K562 (cell line): Measurements from ENCODE around the gene ABHD14A. TPM values are rescaled to one million over a fixed set of nuclear protein-coding genes. Genes with fewer than 3 reads are reported as not detected.

Experiments used
- ATAC-seq: fragments of 200-7000 bp; cut with Tn5 transposase; 3 replicates; pipeline ENCODE4 v1.9.1; 2020; ENCODE audit warnings: moderate library complexity
- BruUV-seq: library from RNA; stranded (reverse); fragments of 400-500 nt; replicated peaks from 2 replicates; lab custom pipeline; 2021; lab: Mats Ljungman, UMichigan
- CTCF ChIA-PET: fragments of 300-600 bp; formaldehyde crosslinking; extraction: SDS; loops from one replicate; lab custom pipeline; 2021; ENCODE audit warnings: low intra/inter-chr PET ratio; lab: Yijun Ruan, JAX
- POLR2A ChIA-PET: fragments of 300-600, 350-650 bp; sonication (Branson Sonifier 250); formaldehyde crosslinking; extraction: SDS; loops from one replicate; lab custom pipeline; 2021; ENCODE audit warnings: antibody characterized with exemption, inconsistent platforms; lab: Yijun Ruan, JAX
- DNase-seq, 4 experiments: peaks; one replicate each; pipeline versions ENCODE4 v3.0.0 to v3.0.0-alpha.2; 2011 to 2018; ENCODE audit warnings: low spot score in 3 of 4, mixed read lengths in 3 of 4; ENCODE audit errors: extremely low read depth in 1 of 4
- FAIRE-seq: peaks from 2 replicates; lab custom pipeline; 2011; peaks lifted over from hg19 to GRCh38; lab: Jason Lieb, UNC
- H2AFZ ChIP-seq: 2 replicates; pipeline ENCODE4 v1.6.0; 2011; ENCODE audit warnings: low read depth, low read length, control low read depth, inconsistent platforms
- H3K27ac ChIP-seq: fragments of 200-600 bp; 3 replicates; pipeline ENCODE4 v1.8.0; 2011; ENCODE audit warnings: low read depth, mild to moderate bottlenecking, control low read depth, inconsistent platforms, low read length, moderate library complexity, mixed read lengths; ENCODE audit errors: extremely low read depth
- H3K27me3 ChIP-seq, 2 experiments: fragments of 300-600 bp in 1 of 2; 2 replicates in 1 of 2; 3 replicates in 1 of 2; pipeline versions ENCODE4 v1.6.0 to v1.8.0; 2011; ENCODE audit warnings: inconsistent platforms in 2 of 2, low read length in 2 of 2, mild to moderate bottlenecking in 1 of 2, mixed read lengths in 1 of 2, moderate library complexity in 1 of 2; ENCODE audit not compliant: control insufficient read depth in 2 of 2, insufficient read depth in 2 of 2
- H3K36me3 ChIP-seq: fragments of 300-600 bp; 3 replicates; pipeline ENCODE4 v1.8.0; 2011; ENCODE audit warnings: mild to moderate bottlenecking, low read length, inconsistent platforms; ENCODE audit not compliant: control insufficient read depth, insufficient read depth
- H3K4me1 ChIP-seq, 2 experiments: fragments of 200-600 bp in 1 of 2; replicated peaks in 1 of 2; 2 replicates in 1 of 2; 3 replicates in 1 of 2; pipeline versions ENCODE4 v1.5.1 to v1.8.0; 2011; ENCODE audit warnings: inconsistent platforms in 2 of 2, low read length in 2 of 2, mild to moderate bottlenecking in 1 of 2, mixed read lengths in 1 of 2, moderate library complexity in 1 of 2; ENCODE audit not compliant: control insufficient read depth in 2 of 2, insufficient read depth in 2 of 2
- H3K4me2 ChIP-seq: 2 replicates; pipeline ENCODE4 v1.6.1; 2011; ENCODE audit warnings: low read length, control low read depth, inconsistent platforms, mixed read lengths; ENCODE audit not compliant: insufficient read depth
- H3K4me3 ChIP-seq: fragments of 200-600 bp; sonication (generic), shearing (Covaris generic); 2 replicates; pipeline ENCODE4 v1.5.1; 2016; ENCODE audit warnings: control low read depth, inconsistent platforms
- H3K79me2 ChIP-seq: fragments of 200-600 bp; 3 replicates; pipeline ENCODE4 v1.8.0; 2011; ENCODE audit warnings: low read length, inconsistent platforms; ENCODE audit not compliant: control insufficient read depth, insufficient read depth
- H3K9ac ChIP-seq, 2 experiments: 2 replicates each; pipeline versions ENCODE4 v1.6.0 to v1.6.1; 2011; ENCODE audit warnings: low read depth in 2 of 2, low read length in 2 of 2, control low read depth in 1 of 2, inconsistent platforms in 1 of 2, mild to moderate bottlenecking in 1 of 2, mixed read lengths in 1 of 2; ENCODE audit not compliant: insufficient read depth in 1 of 2
- H3K9me1 ChIP-seq: one replicate; pipeline ENCODE4 v1.6.0; 2011; ENCODE audit warnings: inconsistent platforms, mild to moderate bottlenecking, low read length, moderate library complexity; ENCODE audit not compliant: control insufficient read depth, insufficient read depth
- H3K9me3 ChIP-seq: replicated peaks from 2 replicates; pipeline ENCODE4 v1.5.1; 2011; ENCODE audit warnings: low read depth, low read length, inconsistent platforms; ENCODE audit not compliant: control insufficient read depth, insufficient read depth
- H4K20me1 ChIP-seq: replicated peaks from 2 replicates; pipeline ENCODE4 v1.6.1; 2011; ENCODE audit warnings: low read length, inconsistent platforms, mixed read lengths; ENCODE audit not compliant: control insufficient read depth, insufficient read depth
- MEIS2 ChIP-seq: fragments of 450-650 bp; IDR thresholded peaks from 2 replicates; pipeline ENCODE4 v1.6.1; 2014; ENCODE audit warnings: mild to moderate bottlenecking; ENCODE audit not compliant: partially characterized antibody
- RERE ChIP-seq: sonication (generic); formaldehyde crosslinking; IDR thresholded peaks from 2 replicates; pipeline ENCODE4 v1.8.0; 2023; ENCODE audit warnings: missing genetic modification reagents, mild to moderate bottlenecking, borderline replicate concordance
- ZBTB40 ChIP-seq, 2 experiments: fragments of 450-650 bp in 1 of 2; sonication (generic) in 1 of 2; formaldehyde crosslinking in 1 of 2; IDR thresholded peaks; 2 replicates each; pipeline versions ENCODE4 v1.7.1 to v1.9.0; 2016 to 2022; ENCODE audit warnings: inconsistent platforms in 1 of 2, mild to moderate bottlenecking in 1 of 2, missing genetic modification reagents in 1 of 2
- WGBS: fragments of 100-300 bp; shearing (Covaris generic); methylation state at CpG from one replicate; pipeline ENCODE4 v1.1.6; 2016; ENCODE audit warnings: low coverage, mixed read lengths; ENCODE audit not compliant: insufficient coverage; ENCODE audit errors: missing lambda C conversion rate; 5-methylcytosine and 5-hydroxymethylcytosine counted together
- in situ Hi-C: fragments of 300-500 bp; cut with MboI; formaldehyde crosslinking; loops from 4 replicates; pipeline ENCODE4 v1.15.0; 2018; ENCODE audit warnings: inconsistent platforms, mixed read lengths
- intact Hi-C: fragments of 100-400 bp; cut with micrococcal nuclease; formaldehyde crosslinking; loops from 2 replicates; pipeline ENCODE4 v1.14.2; 2022
- polyA plus RNA-seq, 8 experiments: library from polyadenylated mRNA; depleted of rRNA in 4 of 8; stranded (reverse) in 5 of 8; unstranded in 3 of 8; fragments of >200 nt; fragmentation: Nextera tagmentation in 2 of 8; fragmentation: Illumina TruSeq in 1 of 8; extraction: Ambion mirVana in 2 of 8; extraction: Trizol in 1 of 8; gene quantifications; 2 replicates each; pipeline versions ENCODE4 v1.2.1 to v1.2.3, GENCODE V29; 2011 to 2014; ENCODE audit warnings: inconsistent platforms in 1 of 8, missing spikeins in 1 of 8
- total RNA-seq, 7 experiments: library from RNA; depleted of rRNA in 6 of 7; stranded (reverse); fragments of >200 nt in 6 of 7; fragmentation: Illumina TruSeq in 2 of 7; extraction: Trizol in 2 of 7; gene quantifications; 2 replicates each; pipeline versions ENCODE4 v1.2.1 to v1.2.3, GENCODE V29; 2011 to 2021; ENCODE audit warnings: low replicate concordance in 1 of 7

The ABHD14A gene
- total and polyA plus RNA-seq, 9 of the 15 experiments (the other 6 are each of a cell fraction or from before 2014, with no cell fraction given): 0.90 to 10.5 (median 8.3) TPM

DNA sequence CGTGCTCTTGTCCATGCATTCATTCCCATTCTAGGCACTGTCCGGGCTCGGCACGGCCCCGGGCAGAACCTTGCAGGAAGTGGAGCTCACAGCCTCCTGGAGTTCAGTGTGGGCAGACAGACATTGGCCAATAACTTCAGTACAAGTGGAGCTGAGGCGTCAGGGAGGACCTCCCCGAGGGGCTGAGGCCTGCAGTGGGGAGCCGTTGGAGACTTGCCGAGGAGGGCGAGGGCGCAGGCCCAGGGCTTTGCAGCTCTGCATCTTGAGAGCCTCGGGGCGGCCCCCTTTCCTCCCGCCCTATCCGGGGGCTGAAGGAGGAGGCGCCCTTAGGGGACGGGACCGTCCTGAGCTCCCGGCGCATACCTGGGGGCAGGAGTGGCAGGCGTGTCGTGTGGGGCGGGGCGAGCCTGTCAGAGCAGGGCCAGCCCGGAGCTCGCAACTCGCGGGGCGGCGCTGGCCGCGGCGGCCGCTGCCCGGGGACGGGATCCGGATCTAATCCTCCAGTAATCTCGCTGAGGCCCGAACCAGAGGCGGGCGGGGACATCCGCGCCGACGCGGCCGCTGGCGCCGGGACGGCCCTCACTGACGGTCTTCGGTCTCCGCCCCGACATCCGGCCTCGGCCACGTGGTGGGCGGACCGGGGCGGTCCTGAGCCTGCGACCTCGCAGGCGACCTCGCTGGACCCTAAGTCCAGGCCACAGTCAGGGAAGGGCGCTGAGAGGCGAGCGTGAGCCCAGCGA lies 8.1 kb downstream of the ABHD14A start, which contains the start of gene ACY1:
ACY1 (plus strand) TSS at position 698 of the 740 bp plus-strand sequence. CDS start 530 bp downstream, outside the sequence.
- Histone ChIP-seq H2AFZ (peak within 1 kb of the TSS; percentile 69), H3K9ac (peak within 1 kb of the TSS; percentile 94 to 97), H3K4me2 (peak within 1 kb of the TSS; percentile 96), H3K4me1 (peaks cover 35 to 67% of the 10 kb centered on the region in 2 experiments; a peak in 4 of 5 replicates), H3K27ac (peak within 1 kb of the TSS; percentile 91), H3K27me3 (no peaks in the 10 kb centered on the region), H3K9me1 (no peaks in the 10 kb centered on the region), H3K9me3 (no peaks in the 10 kb centered on the region), H3K79me2 (peaks cover 47% of the 10 kb centered on the region), H4K20me1 (no peaks in the 10 kb centered on the region), H3K4me3 (peak within 1 kb of the TSS; percentile 55), H3K36me3 (peaks cover 26% of the 10 kb centered on the region; the same call in 2 of the 3 replicates)
- 1% methylated on average over 31 of the region's 68 CpGs for WGBS
- ATAC-seq (peak; percentile 89), FAIRE-seq (peak; percentile 89), DNase-seq (peak; percentile 79 to 92 (median 88))
- intact Hi-C loops: loop anchor here (1.0 kb wide), 1 partner anchor 8 kb away; no protein-coding TSS in a partner anchor
- no TSS peak for BruUV-seq
- ChIA-PET CTCF (no interaction called here), POLR2A (interaction anchor here (0.6 to 5.2 kb wide), 11 partner anchors 9 to 1102 kb away, joined by 3 to 105 read pairs (median 3); partner anchors contain the start of genes ABHD14A, ABHD14B, PARP3 and RPL29)
- in situ Hi-C loops: no loop called here
- TF ChIP-seq MEIS2 (peak; percentile 42), RERE (CRISPR knock-in tag) (0 out of 2 replicates have a peak, but pooled peaks have one; percentile 28), ZBTB40 (IDR thresholded peaks at IDR 0.05) (peak; percentile 53), ZBTB40 (CRISPR knock-in tag; IDR thresholded peaks at IDR 0.05) (no peak)
